Stimulated activated naive CD8-positive, alpha-beta T cell treated with anti-CD3 and anti-CD28 coated beads, Interleukin-15, Interleukin-2, amounts not matched to agents 100 ng/mL and 50 ng/mL, for 24 hours (primary cell): Measurements from ENCODE around the gene TRAPPC12.

ENCODE experiments used
- H3K27ac Mint-ChIP-seq: one replicate; pipeline ENCODE4 v1.8.0; 2021; ENCODE audit warnings: mild to moderate bottlenecking, mixed read lengths
- H3K27me3 Mint-ChIP-seq: one replicate; pipeline ENCODE4 v1.8.0; 2021; ENCODE audit warnings: mixed read lengths
- H3K36me3 Mint-ChIP-seq: one replicate; pipeline ENCODE4 v1.8.0; 2021; ENCODE audit warnings: low read depth, mixed read lengths
- H3K4me1 Mint-ChIP-seq: one replicate; pipeline ENCODE4 v1.8.0; 2021; ENCODE audit warnings: low read depth, mixed read lengths
- H3K4me3 Mint-ChIP-seq: one replicate; pipeline ENCODE4 v1.8.0; 2021; ENCODE audit warnings: mild to moderate bottlenecking, mixed read lengths
- H3K9me3 Mint-ChIP-seq: one replicate; pipeline ENCODE4 v1.8.0; 2021; ENCODE audit warnings: mixed read lengths

The TRAPPC12 gene

GRCh38 chr2:3387644-3388411 is 8.3 kb downstream of the TRAPPC12 start:
- Mint-ChIP-seq H3K4me1 (peaks cover 11% of the 10 kb centered on the region), H3K36me3 (peaks cover 48% of the 10 kb centered on the region), H3K9me3 (peaks cover 5% of the 10 kb centered on the region), H3K27ac (no peak overlapping the region), H3K27me3 (no peaks in the 10 kb centered on the region), H3K4me3 (no peak overlapping the region)

- Mint-ChIP-seq H3K27ac (no peak overlapping the region), H3K4me1 (peaks cover 11% of the 10 kb centered on the region), H3K4me3 (no peak overlapping the region), H3K9me3 (peaks cover 5% of the 10 kb centered on the region), H3K36me3 (peaks cover 52% of the 10 kb centered on the region), H3K27me3 (no peaks in the 10 kb centered on the region)
Measured at GRCh38 chr2:3388412-3388738, 8.9 kb downstream of the TRAPPC12 start.

GRCh38 chr2:3389193-3389592 is 9.7 kb downstream of the TRAPPC12 start:
- Mint-ChIP-seq H3K4me3 (no peak overlapping the region), H3K27me3 (no peaks in the 10 kb centered on the region), H3K36me3 (peaks cover 52% of the 10 kb centered on the region), H3K9me3 (peaks cover 5% of the 10 kb centered on the region), H3K4me1 (peaks cover 11% of the 10 kb centered on the region), H3K27ac (no peak overlapping the region)

GRCh38 chr2:3390041-3390440 is 10.5 kb downstream of the TRAPPC12 start:
- no peak overlapping the region for H3K4me3 Mint-ChIP-seq
- peaks cover 11% of the 10 kb centered on the region for H3K4me1 Mint-ChIP-seq
- H3K9me3 Mint-ChIP-seq: peaks cover 9% of the 10 kb centered on the region
- no peaks in the 10 kb centered on the region for H3K27me3 Mint-ChIP-seq
- no peak overlapping the region for H3K27ac Mint-ChIP-seq
- H3K36me3 Mint-ChIP-seq: peaks cover 60% of the 10 kb centered on the region

GRCh38 chr2:3392216-3392615 is 12.7 kb downstream of the TRAPPC12 start:
- Mint-ChIP-seq H3K36me3 (peaks cover 77% of the 10 kb centered on the region), H3K9me3 (peaks cover 18% of the 10 kb centered on the region), H3K4me1 (peaks cover 11% of the 10 kb centered on the region), H3K27ac (no peak overlapping the region), H3K4me3 (no peak overlapping the region), H3K27me3 (no peaks in the 10 kb centered on the region)

- Mint-ChIP-seq H3K4me1 (no peaks in the 10 kb centered on the region), H3K27ac (no peak overlapping the region), H3K27me3 (no peaks in the 10 kb centered on the region), H3K36me3 (peaks cover 80% of the 10 kb centered on the region), H3K9me3 (peaks cover 14% of the 10 kb centered on the region), H3K4me3 (no peak overlapping the region)
Measured at GRCh38 chr2:3396920-3397559, 17.5 kb downstream of the TRAPPC12 start.

- no peak overlapping the region for H3K4me3 Mint-ChIP-seq
- no peaks in the 10 kb centered on the region for H3K27me3 Mint-ChIP-seq
- H3K9me3 Mint-ChIP-seq: peaks cover 14% of the 10 kb centered on the region
- H3K27ac Mint-ChIP-seq: no peak overlapping the region
- H3K36me3 Mint-ChIP-seq: peaks cover 78% of the 10 kb centered on the region
- H3K4me1 Mint-ChIP-seq: peaks cover 6% of the 10 kb centered on the region
Measured at GRCh38 chr2:3398857-3399256, 19.4 kb downstream of the TRAPPC12 start.

- no peak overlapping the region for H3K4me3 Mint-ChIP-seq
- H3K27me3 Mint-ChIP-seq: no peaks in the 10 kb centered on the region
- H3K9me3 Mint-ChIP-seq: peaks cover 14% of the 10 kb centered on the region
- H3K4me1 Mint-ChIP-seq: peaks cover 6% of the 10 kb centered on the region
- H3K36me3 Mint-ChIP-seq: peaks cover 78% of the 10 kb centered on the region
- H3K27ac Mint-ChIP-seq: no peak overlapping the region
Measured at GRCh38 chr2:3399381-3399780, 19.9 kb downstream of the TRAPPC12 start.

- Mint-ChIP-seq H3K4me3 (no peak overlapping the region), H3K4me1 (peaks cover 6% of the 10 kb centered on the region), H3K27ac (no peak overlapping the region), H3K9me3 (peaks cover 12% of the 10 kb centered on the region), H3K27me3 (no peaks in the 10 kb centered on the region), H3K36me3 (peaks cover 78% of the 10 kb centered on the region)
Measured at GRCh38 chr2:3399829-3400228, 20.3 kb downstream of the TRAPPC12 start.

- Mint-ChIP-seq H3K36me3 (peaks cover 52% of the 10 kb centered on the region), H3K9me3 (no peaks in the 10 kb centered on the region), H3K27me3 (no peaks in the 10 kb centered on the region), H3K4me3 (no peak overlapping the region), H3K4me1 (peaks cover 6% of the 10 kb centered on the region), H3K27ac (no peak overlapping the region)
Measured at GRCh38 chr2:3403587-3404334, 24.3 kb downstream of the TRAPPC12 start.

- Mint-ChIP-seq H3K4me3 (no peak overlapping the region), H3K27me3 (no peaks in the 10 kb centered on the region), H3K36me3 (peaks cover 51% of the 10 kb centered on the region), H3K27ac (no peak overlapping the region), H3K4me1 (peaks cover 6% of the 10 kb centered on the region), H3K9me3 (no peaks in the 10 kb centered on the region)
Measured at GRCh38 chr2:3404349-3404894, 24.9 kb downstream of the TRAPPC12 start.

- Mint-ChIP-seq H3K4me3 (no peak overlapping the region), H3K36me3 (peaks cover 56% of the 10 kb centered on the region), H3K27me3 (no peaks in the 10 kb centered on the region), H3K9me3 (no peaks in the 10 kb centered on the region), H3K4me1 (peaks cover 11% of the 10 kb centered on the region), H3K27ac (no peak overlapping the region)
Measured at GRCh38 chr2:3405307-3405706, 25.8 kb downstream of the TRAPPC12 start.

- no peak overlapping the region for H3K27ac Mint-ChIP-seq
- H3K27me3 Mint-ChIP-seq: no peaks in the 10 kb centered on the region
- no peaks in the 10 kb centered on the region for H3K9me3 Mint-ChIP-seq
- H3K36me3 Mint-ChIP-seq: peaks cover 50% of the 10 kb centered on the region
- H3K4me1 Mint-ChIP-seq: peaks cover 11% of the 10 kb centered on the region
- H3K4me3 Mint-ChIP-seq: no peak overlapping the region
Measured at GRCh38 chr2:3405876-3406275, 26.4 kb downstream of the TRAPPC12 start.

GRCh38 chr2:3406501-3406900 is 27.0 kb downstream of the TRAPPC12 start:
- Mint-ChIP-seq H3K27ac (no peak overlapping the region), H3K36me3 (peaks cover 54% of the 10 kb centered on the region), H3K27me3 (no peaks in the 10 kb centered on the region), H3K4me3 (no peak overlapping the region), H3K4me1 (peaks cover 11% of the 10 kb centered on the region), H3K9me3 (no peaks in the 10 kb centered on the region)

- H3K4me1 Mint-ChIP-seq: peaks cover 6% of the 10 kb centered on the region
- H3K36me3 Mint-ChIP-seq: peaks cover 45% of the 10 kb centered on the region
- H3K27me3 Mint-ChIP-seq: no peaks in the 10 kb centered on the region
- H3K27ac Mint-ChIP-seq: no peak overlapping the region
- no peaks in the 10 kb centered on the region for H3K9me3 Mint-ChIP-seq
- no peak overlapping the region for H3K4me3 Mint-ChIP-seq
Measured at GRCh38 chr2:3408781-3409180, 29.3 kb downstream of the TRAPPC12 start.
